Ascending aorta (tissue), 2 donors: ENCODE measurements around the gene PEAK1. TPM values are rescaled to one million over a fixed set of nuclear protein-coding genes. Genes with fewer than 3 reads are reported as not detected.

Experiments
- DNase-seq, 2 donors: peaks; one replicate each; pipeline ENCODE4 v3.0.0-alpha.2; 2019; ENCODE audit warnings: low spot score in 2 of 2
- H3K27ac ChIP-seq, 2 donors: fragments of 200-600 bp; sonication (generic); one replicate each; pipeline ENCODE4 v1.5.1; 2016 to 2017; ENCODE audit warnings: mild to moderate bottlenecking in 1 of 2
- H3K27me3 ChIP-seq: fragments of 200-600 bp; sonication (generic); one replicate; pipeline ENCODE4 v1.5.1; 2017
- H3K36me3 ChIP-seq, 2 donors: fragments of 200-600 bp; sonication (generic); one replicate each; pipeline ENCODE4 v1.5.1; 2016
- H3K4me1 ChIP-seq, 2 donors: fragments of 200-600 bp; sonication (generic); one replicate each; pipeline ENCODE4 v1.5.1; 2016 to 2017; ENCODE audit warnings: mild to moderate bottlenecking in 1 of 2
- H3K4me3 ChIP-seq, 2 donors: fragments of 200-600 bp; sonication (generic); one replicate each; pipeline ENCODE4 v1.5.1; 2016 to 2017; ENCODE audit warnings: mild to moderate bottlenecking in 1 of 2
- H3K9me3 ChIP-seq, 2 donors: fragments of 200-600 bp; sonication (generic); one replicate each; pipeline ENCODE4 v1.5.1; 2016
- intact Hi-C: fragments of 100-400 bp; cut with DNase I; formaldehyde crosslinking; loops from one replicate; pipeline ENCODE4 v1.15.1; 2023
- total RNA-seq: library from RNA; depleted of rRNA; stranded (reverse); fragments of >200 nt; gene quantifications from one replicate; pipeline ENCODE4 v1.1.0, GENCODE V29; 2016
- TF ChIP-seq, protein P1 (sequence below), 3 experiments: fragments of 200-600 bp in 2 of 3; fragments of 450-650 bp in 1 of 3; sonication (generic) in 2 of 3; IDR thresholded peaks; one replicate each; pipeline ENCODE4 v1.5.1; 2016 to 2019; ENCODE audit warnings: antibody characterized with exemption in 3 of 3, mild to moderate bottlenecking in 1 of 3, moderate library complexity in 1 of 3

The PEAK1 gene
- total RNA-seq, 1 donor from 2014 or later, result 53.7 TPM

DNA sequence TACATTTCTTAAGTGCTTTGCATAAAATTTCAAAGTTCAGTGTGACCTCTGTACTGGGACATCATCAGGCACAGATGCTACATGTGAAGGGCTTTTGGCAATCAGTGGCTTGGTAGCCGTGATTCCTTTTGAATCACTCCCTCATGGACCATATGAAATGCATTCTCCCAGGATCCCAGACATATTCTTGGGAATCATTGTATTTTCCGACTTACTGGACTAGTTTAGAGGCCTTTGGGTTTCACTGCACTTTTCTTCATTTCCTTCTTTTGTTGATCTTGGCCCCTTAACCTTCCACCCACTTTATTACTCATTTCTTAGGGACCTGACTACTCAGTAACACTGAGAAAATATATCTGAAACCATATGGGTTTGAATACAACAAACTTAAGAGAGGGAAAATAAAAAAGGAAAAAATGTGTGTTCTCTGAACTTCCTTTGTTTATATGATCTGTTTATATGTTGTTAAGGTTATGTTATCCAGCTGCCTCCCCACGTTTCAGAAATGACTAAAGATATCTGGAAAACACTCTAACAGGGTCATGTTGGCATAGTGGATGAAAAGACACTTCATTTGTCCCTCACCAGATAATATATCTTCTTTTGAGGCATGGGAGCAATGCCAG is 35.9 kb upstream of the PEAK1 start:
- Histone ChIP-seq H3K36me3 (no peaks in the 10 kb centered on the region), H3K4me1 (peaks cover 0 to 27% of the 10 kb centered on the region in 2 donors), H3K9me3 (no peaks in the 10 kb centered on the region), H3K4me3 (no peak overlapping the region), H3K27me3 (no peaks in the 10 kb centered on the region), H3K27ac (peak overlapping the region; percentile 68 to 77)
- no peak for DNase-seq
- TF ChIP-seq, protein P1, sequence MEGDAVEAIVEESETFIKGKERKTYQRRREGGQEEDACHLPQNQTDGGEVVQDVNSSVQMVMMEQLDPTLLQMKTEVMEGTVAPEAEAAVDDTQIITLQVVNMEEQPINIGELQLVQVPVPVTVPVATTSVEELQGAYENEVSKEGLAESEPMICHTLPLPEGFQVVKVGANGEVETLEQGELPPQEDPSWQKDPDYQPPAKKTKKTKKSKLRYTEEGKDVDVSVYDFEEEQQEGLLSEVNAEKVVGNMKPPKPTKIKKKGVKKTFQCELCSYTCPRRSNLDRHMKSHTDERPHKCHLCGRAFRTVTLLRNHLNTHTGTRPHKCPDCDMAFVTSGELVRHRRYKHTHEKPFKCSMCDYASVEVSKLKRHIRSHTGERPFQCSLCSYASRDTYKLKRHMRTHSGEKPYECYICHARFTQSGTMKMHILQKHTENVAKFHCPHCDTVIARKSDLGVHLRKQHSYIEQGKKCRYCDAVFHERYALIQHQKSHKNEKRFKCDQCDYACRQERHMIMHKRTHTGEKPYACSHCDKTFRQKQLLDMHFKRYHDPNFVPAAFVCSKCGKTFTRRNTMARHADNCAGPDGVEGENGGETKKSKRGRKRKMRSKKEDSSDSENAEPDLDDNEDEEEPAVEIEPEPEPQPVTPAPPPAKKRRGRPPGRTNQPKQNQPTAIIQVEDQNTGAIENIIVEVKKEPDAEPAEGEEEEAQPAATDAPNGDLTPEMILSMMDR (IDR thresholded peaks at IDR 0.05), result no peak
- intact Hi-C loops, result loop anchor here (2.0 to 5.0 kb wide), 2 partner anchors 35 to 41 kb away; partner anchors contain the start of genes HMG20A and PEAK1

DNA sequence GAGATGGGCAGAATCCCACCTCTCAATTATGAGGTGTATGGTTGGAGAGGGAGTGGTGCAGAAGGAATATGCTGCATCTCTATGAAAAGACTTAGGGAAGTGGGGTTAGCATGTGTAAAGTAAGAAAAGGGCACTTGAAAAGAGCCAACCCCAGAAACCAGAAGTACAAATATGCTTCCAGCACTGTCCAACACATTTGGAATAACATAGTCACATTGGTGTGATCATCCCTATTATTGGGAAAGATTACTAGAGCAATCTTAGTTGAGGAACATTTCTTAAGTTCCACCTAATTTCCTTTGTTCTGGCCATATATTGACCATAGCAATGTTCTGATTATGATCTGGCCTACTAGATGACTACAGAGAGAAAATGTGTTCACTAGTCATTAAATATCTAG is 35.0 kb upstream of the PEAK1 start:
- no peak for DNase-seq
- TF ChIP-seq, protein P1 (IDR thresholded peaks at IDR 0.05), result no peak
- H3K4me1 ChIP-seq, result peaks cover 0 to 27% of the 10 kb centered on the region in 2 donors
- intact Hi-C loops, result loop anchor here (2.0 to 5.0 kb wide), 2 partner anchors 34 to 42 kb away; partner anchors contain the start of genes HMG20A and PEAK1
- peak overlapping the region; percentile 68 to 77 for H3K27ac ChIP-seq
- H3K36me3 ChIP-seq, result no peaks in the 10 kb centered on the region
- H3K9me3 ChIP-seq, result no peaks in the 10 kb centered on the region
- H3K27me3 ChIP-seq, result no peaks in the 10 kb centered on the region
- H3K4me3 ChIP-seq, result no peak overlapping the region

DNA sequence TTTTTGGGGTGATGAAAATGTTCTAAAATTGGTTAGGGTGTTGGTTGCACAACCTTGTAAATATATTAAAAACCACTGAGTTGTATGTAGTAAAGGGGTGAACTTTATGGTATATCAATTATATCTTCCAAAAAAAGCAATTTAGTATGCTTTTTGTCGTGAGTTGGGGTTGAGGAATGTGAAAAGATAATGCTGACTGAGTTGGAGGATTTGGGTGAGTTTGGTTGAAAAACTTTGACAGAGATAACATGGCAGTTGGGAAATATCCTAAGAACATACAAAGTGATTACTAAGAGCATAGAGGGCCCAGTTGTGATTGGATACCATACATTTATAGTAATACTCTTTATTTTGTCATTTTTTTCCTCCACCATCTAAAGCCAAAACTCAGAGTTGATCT is 34.4 kb upstream of the PEAK1 start:
- intact Hi-C loops, result loop anchor here (2.0 kb wide), 1 partner anchor 33 kb away; the partner anchor contains the start of genes HMG20A and PEAK1
- Histone ChIP-seq H3K4me1 (peaks cover 0 to 27% of the 10 kb centered on the region in 2 donors), H3K4me3 (no peak overlapping the region), H3K36me3 (no peaks in the 10 kb centered on the region), H3K27me3 (no peaks in the 10 kb centered on the region), H3K27ac (peak overlapping the region; percentile 68 to 77), H3K9me3 (no peaks in the 10 kb centered on the region)
- DNase-seq, result no peak
- TF ChIP-seq, protein P1 (IDR thresholded peaks at IDR 0.05), result no peak

- intact Hi-C loops, result no loop called here
- no peak overlapping the region for H3K27ac ChIP-seq
- no peaks in the 10 kb centered on the region for H3K27me3 ChIP-seq
- no peaks in the 10 kb centered on the region for H3K36me3 ChIP-seq
- H3K4me3 ChIP-seq, result no peak overlapping the region
- TF ChIP-seq, protein P1 (IDR thresholded peaks at IDR 0.05), result no peak
- DNase-seq, result no peak
- no peaks in the 10 kb centered on the region for H3K9me3 ChIP-seq
- peaks cover 0 to 6% of the 10 kb centered on the region in 2 donors for H3K4me1 ChIP-seq
These were observed 27.0 kb upstream of the PEAK1 start for GRCh38 chr15:77446840-77447390.

- DNase-seq, result no peak
- Histone ChIP-seq H3K27ac (no peak overlapping the region), H3K27me3 (no peaks in the 10 kb centered on the region), H3K9me3 (no peaks in the 10 kb centered on the region), H3K4me3 (no peak overlapping the region), H3K36me3 (no peaks in the 10 kb centered on the region), H3K4me1 (peaks cover 0 to 4% of the 10 kb centered on the region in 2 donors)
- TF ChIP-seq, protein P1 (IDR thresholded peaks at IDR 0.05), result no peak
- intact Hi-C loops, result no loop called here
These were observed 20.6 kb upstream of the PEAK1 start for GRCh38 chr15:77440378-77440999.
